ENCODE measurements around the gene CTLA4. TPM values are rescaled to one million over a fixed set of nuclear protein-coding genes. Genes with fewer than 3 reads are reported as not detected.

Gene CTLA4
- total RNA-seq, 1 donor, result not detected

DNA sequence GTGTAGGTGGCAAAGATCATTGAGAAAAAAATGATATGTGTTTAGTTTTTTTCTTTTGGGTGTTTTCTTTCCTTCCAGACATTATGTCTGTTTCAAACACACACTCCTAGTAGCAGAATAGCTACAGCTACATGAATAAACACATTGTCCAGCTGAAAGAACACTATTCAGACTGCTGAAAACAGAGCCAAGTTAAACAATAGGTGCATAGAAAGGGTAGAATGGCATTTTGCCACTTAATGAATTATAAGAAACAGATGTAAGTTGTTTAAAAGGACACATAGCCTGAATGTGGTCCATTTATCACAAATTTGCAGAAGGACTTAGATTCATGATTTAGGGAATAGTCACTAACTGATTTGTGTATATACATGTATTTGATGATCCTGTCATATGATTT is 20.1 kb downstream of the CTLA4 start:
- DNase-seq (ENCODE audit: low read depth), result peak; percentile 51
- TF ChIP-seq, protein P1, sequence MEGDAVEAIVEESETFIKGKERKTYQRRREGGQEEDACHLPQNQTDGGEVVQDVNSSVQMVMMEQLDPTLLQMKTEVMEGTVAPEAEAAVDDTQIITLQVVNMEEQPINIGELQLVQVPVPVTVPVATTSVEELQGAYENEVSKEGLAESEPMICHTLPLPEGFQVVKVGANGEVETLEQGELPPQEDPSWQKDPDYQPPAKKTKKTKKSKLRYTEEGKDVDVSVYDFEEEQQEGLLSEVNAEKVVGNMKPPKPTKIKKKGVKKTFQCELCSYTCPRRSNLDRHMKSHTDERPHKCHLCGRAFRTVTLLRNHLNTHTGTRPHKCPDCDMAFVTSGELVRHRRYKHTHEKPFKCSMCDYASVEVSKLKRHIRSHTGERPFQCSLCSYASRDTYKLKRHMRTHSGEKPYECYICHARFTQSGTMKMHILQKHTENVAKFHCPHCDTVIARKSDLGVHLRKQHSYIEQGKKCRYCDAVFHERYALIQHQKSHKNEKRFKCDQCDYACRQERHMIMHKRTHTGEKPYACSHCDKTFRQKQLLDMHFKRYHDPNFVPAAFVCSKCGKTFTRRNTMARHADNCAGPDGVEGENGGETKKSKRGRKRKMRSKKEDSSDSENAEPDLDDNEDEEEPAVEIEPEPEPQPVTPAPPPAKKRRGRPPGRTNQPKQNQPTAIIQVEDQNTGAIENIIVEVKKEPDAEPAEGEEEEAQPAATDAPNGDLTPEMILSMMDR (IDR thresholded peaks at IDR 0.05; ENCODE audit: insufficient read depth, low read length), result no peak
- no peak overlapping the region for H3K4me3 ChIP-seq (ENCODE audit: low read depth, low read length)

DNA sequence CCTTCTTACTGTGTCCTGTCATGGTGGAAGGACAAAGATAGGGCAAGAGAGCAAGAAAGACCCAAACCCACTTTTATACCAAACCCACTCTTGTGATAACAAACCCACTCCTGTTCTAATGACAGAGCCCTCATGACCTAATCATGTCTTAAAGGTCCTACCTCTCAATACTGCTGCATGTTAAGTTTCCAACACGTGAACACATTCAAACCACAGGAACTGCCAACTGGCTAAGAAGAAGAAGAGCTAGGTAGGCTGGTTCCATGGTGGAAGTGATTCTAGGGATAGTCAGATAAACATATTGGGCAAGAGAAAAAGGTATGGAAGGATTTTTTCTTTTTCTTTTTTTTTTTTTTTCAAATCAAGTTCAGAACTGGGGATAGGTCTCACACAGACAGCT is 22.0 kb downstream of the CTLA4 start:
- TF ChIP-seq, protein P1 (IDR thresholded peaks at IDR 0.05; ENCODE audit: insufficient read depth, low read length), result no peak
- DNase-seq (ENCODE audit: low read depth), result no peak
- H3K4me3 ChIP-seq (ENCODE audit: low read depth, low read length), result no peak overlapping the region

DNA sequence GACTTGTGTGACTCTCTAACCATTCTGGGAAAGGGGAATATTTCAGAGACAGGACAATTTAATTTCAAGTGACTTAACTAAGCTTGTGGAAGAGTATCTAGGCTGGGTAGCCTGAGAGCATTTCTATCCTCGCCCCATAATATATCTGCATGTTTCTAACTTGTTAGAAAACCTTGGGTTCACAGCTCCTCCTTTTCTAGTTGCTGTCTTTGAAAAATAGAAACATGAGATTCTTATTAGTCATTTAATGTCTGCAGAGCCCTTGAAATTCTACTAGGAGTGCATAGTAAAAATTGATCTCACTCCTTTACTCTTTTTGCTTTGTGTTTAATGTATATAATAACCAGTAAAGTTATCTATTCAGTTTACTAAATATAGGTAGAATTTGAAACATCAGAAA is 22.4 kb downstream of the CTLA4 start:
- TF ChIP-seq, protein P1 (IDR thresholded peaks at IDR 0.05; ENCODE audit: insufficient read depth, low read length), result no peak
- no peak for DNase-seq (ENCODE audit: low read depth)

DNA sequence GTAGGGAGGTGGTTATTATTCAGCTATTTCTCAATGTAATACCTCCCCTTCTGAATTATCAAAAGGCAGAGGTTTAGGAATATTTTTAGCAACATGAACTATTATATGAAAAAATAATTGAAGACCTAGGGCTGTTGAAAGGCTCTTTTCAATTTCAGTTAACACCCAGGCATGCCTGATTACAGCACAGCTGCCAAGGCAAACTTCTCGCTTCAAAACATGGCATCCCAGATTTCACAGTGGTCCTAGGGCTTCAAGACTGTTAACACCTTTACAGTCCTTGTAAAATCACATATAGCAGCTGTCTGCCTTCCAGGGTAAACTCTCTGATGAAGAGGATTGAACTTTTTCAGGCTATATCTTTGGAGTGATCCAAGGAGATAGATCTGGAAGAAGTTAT is 23.2 kb downstream of the CTLA4 start:
- no peak for DNase-seq (ENCODE audit: low read depth)
- TF ChIP-seq, protein P1 (IDR thresholded peaks at IDR 0.05; ENCODE audit: insufficient read depth, low read length), result no peak
- no peak overlapping the region for H3K4me3 ChIP-seq (ENCODE audit: low read depth, low read length)

More for the DNA sequence above, 22.4 kb downstream of the CTLA4 start:
- H3K4me3 ChIP-seq (ENCODE audit: low read depth, low read length), result no peak overlapping the region

DNA sequence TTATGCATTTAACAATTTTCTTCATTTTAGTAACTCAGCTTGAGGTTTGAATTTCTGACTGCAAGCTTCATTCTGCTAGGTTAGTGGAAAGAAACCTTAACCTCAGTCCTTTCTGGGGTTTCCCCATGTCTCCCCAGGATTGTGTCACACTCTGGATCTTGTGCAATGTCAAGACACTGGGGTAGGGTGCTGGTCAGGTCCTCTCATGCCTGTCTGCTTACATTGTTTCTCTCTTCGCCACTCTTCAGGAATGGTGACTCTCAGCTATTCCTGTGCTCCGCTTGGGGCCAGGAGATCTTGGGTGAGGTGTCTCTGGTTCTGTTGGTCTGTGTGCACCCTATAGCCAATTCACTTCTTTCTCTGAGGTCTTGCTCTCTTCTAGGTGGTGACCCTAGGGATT is 23.9 kb downstream of the CTLA4 start:
- no peak for DNase-seq (ENCODE audit: low read depth)
- H3K4me3 ChIP-seq (ENCODE audit: low read depth, low read length), result no peak overlapping the region
- TF ChIP-seq, protein P1 (IDR thresholded peaks at IDR 0.05; ENCODE audit: insufficient read depth, low read length), result no peak

DNA sequence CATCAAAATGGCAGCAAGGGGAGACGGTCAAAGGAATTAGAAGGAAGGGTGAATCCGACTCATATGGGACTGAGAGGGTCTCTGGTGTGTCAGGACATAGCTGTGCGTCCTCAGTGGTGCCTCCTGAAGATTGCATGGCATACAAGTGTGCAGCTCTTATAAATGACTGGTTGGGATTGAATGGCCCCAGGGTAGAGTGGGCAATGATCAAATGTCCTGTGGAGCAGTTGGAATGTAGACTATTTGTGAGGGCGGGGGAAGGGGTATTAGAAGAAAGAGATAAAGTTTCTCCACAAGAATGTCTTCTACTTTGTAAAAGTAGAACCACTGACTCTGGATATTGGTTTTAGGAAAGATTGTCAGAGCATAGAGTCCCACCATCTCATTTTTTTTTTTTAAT is 24.6 kb downstream of the CTLA4 start:
- DNase-seq (ENCODE audit: low read depth), result no peak
- TF ChIP-seq, protein P1 (IDR thresholded peaks at IDR 0.05; ENCODE audit: insufficient read depth, low read length), result no peak
- no peak overlapping the region for H3K4me3 ChIP-seq (ENCODE audit: low read depth, low read length)

DNA sequence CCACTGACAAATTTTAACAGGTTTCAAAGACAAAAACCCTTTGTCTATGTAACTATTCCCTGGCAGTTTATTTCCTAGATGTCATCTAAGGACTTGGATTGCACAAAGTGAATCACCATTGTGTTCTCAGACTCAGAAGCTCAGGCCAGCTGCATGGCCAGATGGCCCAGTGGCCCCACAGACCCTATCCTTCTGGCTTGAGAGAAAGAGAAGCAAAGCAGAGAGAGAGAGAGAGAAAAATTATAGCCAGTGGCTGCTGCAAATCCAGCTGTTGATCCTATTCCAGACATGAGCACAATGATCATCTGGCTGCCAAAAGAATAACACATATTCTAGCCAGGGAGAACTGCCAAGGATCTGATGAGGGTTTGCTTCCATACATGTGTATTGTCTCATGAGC is 25.8 kb downstream of the CTLA4 start:
- TF ChIP-seq, protein P1 (IDR thresholded peaks at IDR 0.05; ENCODE audit: insufficient read depth, low read length), result no peak
- DNase-seq (ENCODE audit: low read depth), result peak; percentile 95
- no peak overlapping the region for H3K4me3 ChIP-seq (ENCODE audit: low read depth, low read length)

Measured in fibroblast of the aortic adventitia (primary cell).